ENCODE data around the gene PET117.

- TF ChIP-seq CTCF (IDR thresholded peaks at IDR 0.05), result no peak
- TF ChIP-seq EZH2 (IDR thresholded peaks at IDR 0.05; ENCODE audit: borderline replicate concordance, insufficient read depth, low read depth, low read length, poor library complexity, severe bottlenecking), result no peak
Observed at GRCh38 chr20:18154342-18154741, 16.7 kb downstream of the PET117 start.

Measured in B cell (primary cell).